K562 (cell line): Measurements from ENCODE around the gene GIGYF1. TPM values are rescaled to one million over a fixed set of nuclear protein-coding genes. Genes with fewer than 3 reads are reported as not detected.

Experiments used
- CTCFL ChIP-seq: IDR thresholded peaks from 2 replicates; pipeline ENCODE4 v1.6.1; 2011; ENCODE audit warnings: borderline replicate concordance, low read depth, mild to moderate bottlenecking, moderate library complexity, low read length; ENCODE audit not compliant: insufficient read depth, poor library complexity, severe bottlenecking
- ELF2 ChIP-seq: fragments of 250-450 bp; sonication (Bioruptor Pico); IDR thresholded peaks from 2 replicates; pipeline ENCODE4 v1.5.0; 2021; ENCODE audit warnings: mild to moderate bottlenecking
- ETV1 ChIP-seq: fragments of 450-650 bp; conservative IDR thresholded peaks from 2 replicates; pipeline ENCODE4 v1.6.1; 2016; ENCODE audit warnings: missing genetic modification characterization, control low read depth, low read depth, missing compliant biosample characterization
- FOXA3 ChIP-seq, 2 experiments: fragments of 450-650 bp in 1 of 2; sonication (generic) in 1 of 2; formaldehyde crosslinking; IDR thresholded peaks in 1 of 2; conservative IDR thresholded peaks in 1 of 2; 2 replicates each; pipeline versions ENCODE4 v1.4.0 to v1.8.0; 2020 to 2022; ENCODE audit warnings: mild to moderate bottlenecking in 2 of 2, missing genetic modification reagents in 1 of 2
- HDAC2 ChIP-seq: fragments of 450-650 bp; IDR thresholded peaks from 2 replicates; pipeline ENCODE4 v1.6.1; 2016; ENCODE audit warnings: mild to moderate bottlenecking
- HDAC3 ChIP-seq: fragments of 450-650 bp; IDR thresholded peaks from 2 replicates; pipeline ENCODE4 v1.6.1; 2018; ENCODE audit warnings: borderline replicate concordance, mild to moderate bottlenecking, moderate library complexity; ENCODE audit not compliant: partially characterized antibody
- HSF4 ChIP-seq: fragments of 250-450 bp; sonication (Bioruptor Pico); IDR thresholded peaks from 2 replicates; pipeline ENCODE4 v2.1.2; 2022; ENCODE audit warnings: mild to moderate bottlenecking, moderate library complexity, borderline replicate concordance
- MNT ChIP-seq, 2 experiments: fragments of 450-650 bp; conservative IDR thresholded peaks; 2 replicates each; pipeline ENCODE4 v1.6.1; 2017; ENCODE audit warnings: mild to moderate bottlenecking in 2 of 2, moderate library complexity in 2 of 2
- SIN3A ChIP-seq, 2 experiments: fragments of 150-350 bp in 1 of 2; IDR thresholded peaks; 2 replicates each; pipeline ENCODE4 v1.6.1; 2011 to 2016; ENCODE audit warnings: borderline replicate concordance in 2 of 2, low read depth in 2 of 2, low read length in 2 of 2, mild to moderate bottlenecking in 2 of 2, moderate library complexity in 2 of 2; ENCODE audit not compliant: control insufficient read depth in 1 of 2
- ZBTB17 ChIP-seq: fragments of 450-650 bp; formaldehyde crosslinking; IDR thresholded peaks from 2 replicates; pipeline ENCODE4 v1.4.0; 2020; ENCODE audit warnings: mild to moderate bottlenecking
- ZC3H8 ChIP-seq: fragments of 450-650 bp; IDR thresholded peaks from 2 replicates; pipeline ENCODE4 v1.6.1; 2017
- ZNF165 ChIP-seq: fragments of 250-450 bp; sonication (Bioruptor Pico); IDR thresholded peaks from 2 replicates; pipeline ENCODE4 v1.4.0; 2020; ENCODE audit warnings: borderline replicate concordance
- ZNF316 ChIP-seq: fragments of 450-650 bp; IDR thresholded peaks from 2 replicates; pipeline ENCODE4 v1.6.1; 2016
- ZNF431 ChIP-seq: sonication (generic); formaldehyde crosslinking; IDR thresholded peaks from 2 replicates; pipeline ENCODE4 v1.8.0; 2022; ENCODE audit warnings: mild to moderate bottlenecking, missing genetic modification reagents
- ZNF589 ChIP-seq: fragments of 200-800 bp; sonication (Bioruptor generic); IDR thresholded peaks from 2 replicates; pipeline ENCODE4 v1.6.1; 2016; ENCODE audit warnings: low read depth, missing genetic modification characterization, missing compliant biosample characterization
- ZNF668 ChIP-seq: fragments of 250-450 bp; sonication (Bioruptor Pico); IDR thresholded peaks from 2 replicates; pipeline ENCODE4 v1.8.0; 2022; ENCODE audit warnings: mild to moderate bottlenecking, inconsistent platforms
- polyA plus RNA-seq, 8 experiments: library from polyadenylated mRNA; depleted of rRNA in 4 of 8; stranded (reverse) in 5 of 8; unstranded in 3 of 8; fragments of >200 nt; fragmentation: Nextera tagmentation in 2 of 8; fragmentation: Illumina TruSeq in 1 of 8; extraction: Ambion mirVana in 2 of 8; extraction: Trizol in 1 of 8; gene quantifications; 2 replicates each; pipeline versions ENCODE4 v1.2.1 to v1.2.3, GENCODE V29; 2011 to 2014; ENCODE audit warnings: inconsistent platforms in 1 of 8, missing spikeins in 1 of 8
- total RNA-seq, 7 experiments: library from RNA; depleted of rRNA in 6 of 7; stranded (reverse); fragments of >200 nt in 6 of 7; fragmentation: Illumina TruSeq in 2 of 7; extraction: Trizol in 2 of 7; gene quantifications; 2 replicates each; pipeline versions ENCODE4 v1.2.1 to v1.2.3, GENCODE V29; 2011 to 2021; ENCODE audit warnings: low replicate concordance in 1 of 7
- TF ChIP-seq, protein P1 (sequence below): IDR thresholded peaks from 2 replicates; pipeline ENCODE4 v1.6.1; 2014; ENCODE audit warnings: antibody characterized with exemption
- TF ChIP-seq, protein P2 (sequence below): fragments of 450-650 bp; IDR thresholded peaks from 2 replicates; pipeline ENCODE4 v1.6.1; 2016; ENCODE audit warnings: missing biosample characterization, missing genetic modification characterization
- TF ChIP-seq, protein P3 (sequence below): sonication (generic); formaldehyde crosslinking; IDR thresholded peaks from 2 replicates; pipeline ENCODE4 v1.8.0; 2022; ENCODE audit warnings: mild to moderate bottlenecking, low read depth, missing genetic modification reagents

The GIGYF1 gene
- total and polyA plus RNA-seq, 9 of the 15 experiments (the other 6 are each of a cell fraction or from before 2014, with no cell fraction given): 0.56 to 76.2 (median 16.8) TPM

GRCh38 chr7:100705753-100706671 is 12.0 kb upstream of the GIGYF1 start, which contains the start of gene POP7 (continued):
- TF ChIP-seq HSF4 (CRISPR knock-in tag): no peak
- 0 out of 2 replicates have a peak, but pooled peaks have one; percentile 45 for TF ChIP-seq ZNF431
- TF ChIP-seq ZNF165 (CRISPR knock-in tag): no peak
- peak; percentile 8 for TF ChIP-seq HDAC2
- TF ChIP-seq, protein P1, sequence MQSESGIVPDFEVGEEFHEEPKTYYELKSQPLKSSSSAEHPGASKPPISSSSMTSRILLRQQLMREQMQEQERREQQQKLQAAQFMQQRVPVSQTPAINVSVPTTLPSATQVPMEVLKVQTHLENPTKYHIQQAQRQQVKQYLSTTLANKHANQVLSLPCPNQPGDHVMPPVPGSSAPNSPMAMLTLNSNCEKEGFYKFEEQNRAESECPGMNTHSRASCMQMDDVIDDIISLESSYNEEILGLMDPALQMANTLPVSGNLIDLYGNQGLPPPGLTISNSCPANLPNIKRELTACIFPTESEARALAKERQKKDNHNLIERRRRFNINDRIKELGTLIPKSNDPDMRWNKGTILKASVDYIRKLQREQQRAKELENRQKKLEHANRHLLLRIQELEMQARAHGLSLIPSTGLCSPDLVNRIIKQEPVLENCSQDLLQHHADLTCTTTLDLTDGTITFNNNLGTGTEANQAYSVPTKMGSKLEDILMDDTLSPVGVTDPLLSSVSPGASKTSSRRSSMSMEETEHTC: no peak
- TF ChIP-seq ETV1 (tag): no peak; the same call in 1 of the 2 replicates
- peak; percentile 97 for TF ChIP-seq MNT (conservative IDR thresholded peaks at IDR 0.05)
- TF ChIP-seq ZNF316: peak; percentile 41; the same call in 1 of the 2 replicates
- no peak for TF ChIP-seq ZC3H8
- TF ChIP-seq ELF2 (CRISPR knock-in tag): no peak
- TF ChIP-seq, protein P2, sequence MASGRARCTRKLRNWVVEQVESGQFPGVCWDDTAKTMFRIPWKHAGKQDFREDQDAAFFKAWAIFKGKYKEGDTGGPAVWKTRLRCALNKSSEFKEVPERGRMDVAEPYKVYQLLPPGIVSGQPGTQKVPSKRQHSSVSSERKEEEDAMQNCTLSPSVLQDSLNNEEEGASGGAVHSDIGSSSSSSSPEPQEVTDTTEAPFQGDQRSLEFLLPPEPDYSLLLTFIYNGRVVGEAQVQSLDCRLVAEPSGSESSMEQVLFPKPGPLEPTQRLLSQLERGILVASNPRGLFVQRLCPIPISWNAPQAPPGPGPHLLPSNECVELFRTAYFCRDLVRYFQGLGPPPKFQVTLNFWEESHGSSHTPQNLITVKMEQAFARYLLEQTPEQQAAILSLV (tag): no peak
- TF ChIP-seq SIN3A (IDR thresholded peaks at IDR 0.05; ENCODE audit: borderline replicate concordance in 2 of 2, control insufficient read depth in 1 of 2, low read depth in 2 of 2, low read length in 2 of 2): peak in 1 of 2 experiments; percentile 21; a peak in 1 of 4 replicates
- peak; percentile 4; the same call in 1 of the 2 replicates for TF ChIP-seq ZBTB17
- no peak for TF ChIP-seq HDAC3
- TF ChIP-seq, protein P3, sequence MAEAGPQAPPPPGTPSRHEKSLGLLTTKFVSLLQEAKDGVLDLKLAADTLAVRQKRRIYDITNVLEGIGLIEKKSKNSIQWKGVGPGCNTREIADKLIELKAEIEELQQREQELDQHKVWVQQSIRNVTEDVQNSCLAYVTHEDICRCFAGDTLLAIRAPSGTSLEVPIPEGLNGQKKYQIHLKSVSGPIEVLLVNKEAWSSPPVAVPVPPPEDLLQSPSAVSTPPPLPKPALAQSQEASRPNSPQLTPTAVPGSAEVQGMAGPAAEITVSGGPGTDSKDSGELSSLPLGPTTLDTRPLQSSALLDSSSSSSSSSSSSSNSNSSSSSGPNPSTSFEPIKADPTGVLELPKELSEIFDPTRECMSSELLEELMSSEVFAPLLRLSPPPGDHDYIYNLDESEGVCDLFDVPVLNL (CRISPR knock-in tag): peak; percentile 87
- TF ChIP-seq ZNF668: no peak
- TF ChIP-seq FOXA3 (CRISPR knock-in tag; conservative IDR thresholded peaks at IDR 0.05 in 1 of 2, IDR thresholded peaks at IDR 0.05 in 1 of 2): 0 out of 4 replicates have a peak, but pooled peaks of 1 of the 2 experiments have one; percentile 31
- no peak for TF ChIP-seq CTCFL
- no peak for TF ChIP-seq ZNF589 (CRISPR knock-in tag)
